Measurements from ENCODE around the gene CD247.
A peak's percentile ranks its signal among the peaks of the same experiment; 100 is the strongest.

The CD247 gene

GRCh38 chr1:167440776-167441175, 77.6 kb downstream of the CD247 start:
- CTCF ChIA-PET = interaction anchor here (1.1 to 10.0 kb wide), 17 partner anchors 9 to 380 kb away, joined by 3 to 132 read pairs (median 6); partner anchors contain the start of gene POU2F1
- no peak for TF ChIP-seq CTCF (IDR thresholded peaks at IDR 0.05; ENCODE audit: insufficient read depth, low read length, missing control alignments)
- no peak overlapping the region for H3K4me3 ChIP-seq (ENCODE audit: low read depth, low read length)
- DNase-seq (ENCODE audit: low read depth, low spot score) = no peak
- POLR2A ChIA-PET = no interaction called here

GRCh38 chr1:167440345-167440744, 78.0 kb downstream of the CD247 start:
- ChIA-PET POLR2A (no interaction called here), CTCF (interaction anchor here (1.2 to 10.0 kb wide), 12 partner anchors 10 to 380 kb away, joined by 3 to 132 read pairs (median 10); no protein-coding TSS in a partner anchor)
- DNase-seq (ENCODE audit: low read depth, low spot score) = no peak
- no peak overlapping the region for H3K4me3 ChIP-seq (ENCODE audit: low read depth, low read length)
- no peak for TF ChIP-seq CTCF (IDR thresholded peaks at IDR 0.05; ENCODE audit: insufficient read depth, low read length, missing control alignments)

DNA sequence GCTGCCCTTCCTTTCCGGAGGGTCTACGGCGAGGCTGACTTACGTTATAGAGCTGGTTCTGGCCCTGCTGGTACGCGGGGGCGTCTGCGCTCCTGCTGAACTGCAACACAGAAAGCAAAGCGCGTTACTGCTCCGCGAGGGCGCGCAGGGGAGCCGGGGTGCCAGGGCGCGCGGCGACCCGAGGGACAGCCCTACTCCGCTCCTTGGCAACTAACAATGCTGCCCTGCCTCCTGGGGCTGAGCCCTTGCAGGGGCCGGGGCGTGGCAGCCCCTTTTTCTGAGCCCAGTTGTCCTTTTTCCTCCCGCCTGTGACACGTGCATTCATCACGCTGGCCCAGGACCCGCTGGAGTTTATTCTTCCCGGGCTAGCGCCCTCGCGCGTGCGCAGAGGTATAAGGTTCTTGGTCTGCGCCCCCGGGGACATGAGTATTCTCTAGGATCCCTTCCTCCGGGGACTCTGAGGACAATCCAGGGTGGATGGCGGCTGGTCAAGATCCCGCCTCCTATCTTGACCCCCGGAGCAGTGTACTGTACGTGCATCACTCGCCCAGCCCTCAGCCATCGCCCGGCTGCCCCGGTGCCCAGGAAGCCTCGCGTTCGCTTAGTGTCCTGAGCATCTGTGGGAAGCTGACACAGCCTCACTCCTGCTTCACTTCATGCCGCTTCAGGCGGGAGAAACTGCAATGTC, 78.9 kb downstream of the CD247 start:
- peak overlapping the region; percentile 52 for H3K4me3 ChIP-seq (ENCODE audit: low read depth, low read length)
- no peak for TF ChIP-seq CTCF (IDR thresholded peaks at IDR 0.05; ENCODE audit: insufficient read depth, low read length, missing control alignments)
- POLR2A ChIA-PET = no interaction called here
- CTCF ChIA-PET = interaction anchor here (0.6 to 10.0 kb wide), 6 partner anchors 8 to 379 kb away, joined by 3 to 132 read pairs (median 22); no protein-coding TSS in a partner anchor
- DNase-seq (ENCODE audit: low read depth, low spot score) = no peak

GRCh38 chr1:167438171-167439138, 79.9 kb downstream of the CD247 start:
- CTCF ChIA-PET = interaction anchor here (0.6 to 10.0 kb wide), 4 partner anchors 9 to 373 kb away, joined by 3 to 132 read pairs (median 34); no protein-coding TSS in a partner anchor
- TF ChIP-seq CTCF (IDR thresholded peaks at IDR 0.05; ENCODE audit: insufficient read depth, low read length, missing control alignments) = no peak
- POLR2A ChIA-PET = no interaction called here
- no peak for DNase-seq (ENCODE audit: low read depth, low spot score)
- H3K4me3 ChIP-seq (ENCODE audit: low read depth, low read length) = no peak overlapping the region

DNA sequence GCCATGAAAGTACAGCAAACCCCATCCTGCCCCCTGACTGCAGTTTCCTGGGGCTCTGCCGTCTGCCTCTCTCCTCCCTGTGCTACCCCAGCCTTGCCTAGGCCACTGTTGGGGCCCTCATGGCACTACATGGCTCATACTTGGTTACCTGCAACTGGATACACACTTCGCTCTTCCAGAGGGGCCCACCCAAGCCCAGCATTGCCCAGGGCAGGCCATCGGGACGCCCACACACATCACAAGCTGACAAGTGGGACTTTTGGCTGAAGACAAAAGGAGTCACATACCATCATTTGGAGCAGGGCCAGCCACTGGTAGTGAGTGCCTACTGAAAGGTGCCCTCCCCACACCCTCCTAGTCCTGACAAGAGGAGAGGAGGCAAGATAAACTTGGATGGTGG, 82.8 kb downstream of the CD247 start:
- ChIA-PET POLR2A (no interaction called here), CTCF (interaction anchor here (0.6 kb wide), 1 partner anchor 12 kb away, joined by 3 read pairs; no protein-coding TSS in a partner anchor)
- H3K4me3 ChIP-seq (ENCODE audit: low read depth, low read length) = no peak overlapping the region
- no peak for DNase-seq (ENCODE audit: low read depth, low spot score)
- no peak for TF ChIP-seq CTCF (IDR thresholded peaks at IDR 0.05; ENCODE audit: insufficient read depth, low read length, missing control alignments)
